NCI-H748 (cell line): ENCODE data around the gene CAT.

ENCODE experiments used
- DNase-seq: peaks from one replicate; lab custom pipeline; 2025; ENCODE audit not compliant: unreplicated experiment; lab: John Stamatoyannopoulos, UW

CAT gene

DNA sequence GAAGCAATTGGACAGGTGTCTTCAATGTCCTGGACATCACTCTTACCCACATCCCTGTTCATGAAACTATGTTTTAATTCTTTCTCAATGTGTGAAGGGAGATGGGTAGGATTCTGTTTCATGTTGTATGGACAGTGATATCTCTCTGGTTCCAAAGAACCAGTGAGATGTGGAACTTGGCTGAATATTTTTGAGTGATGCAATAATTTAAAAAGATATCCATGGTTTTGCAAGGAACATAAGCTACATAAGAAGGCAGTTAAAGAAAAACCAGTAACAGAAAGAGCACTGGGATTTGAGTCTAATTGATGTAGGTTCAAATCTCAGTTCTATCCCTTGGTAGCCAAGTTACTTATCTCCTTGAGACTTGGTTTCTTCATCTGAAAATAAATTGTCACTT lies 82.5 kb downstream of the CAT start:
- no peak for DNase-seq
